ENCODE data around the gene FGF14. TPM values are rescaled to one million over a fixed set of nuclear protein-coding genes. Genes with fewer than 3 reads are reported as not detected.

Gene FGF14
- total and polyA plus RNA-seq, 2 of the 4 experiments (the other 2 are of a cell fraction), result under 0.01 TPM; not detected in 1

DNA sequence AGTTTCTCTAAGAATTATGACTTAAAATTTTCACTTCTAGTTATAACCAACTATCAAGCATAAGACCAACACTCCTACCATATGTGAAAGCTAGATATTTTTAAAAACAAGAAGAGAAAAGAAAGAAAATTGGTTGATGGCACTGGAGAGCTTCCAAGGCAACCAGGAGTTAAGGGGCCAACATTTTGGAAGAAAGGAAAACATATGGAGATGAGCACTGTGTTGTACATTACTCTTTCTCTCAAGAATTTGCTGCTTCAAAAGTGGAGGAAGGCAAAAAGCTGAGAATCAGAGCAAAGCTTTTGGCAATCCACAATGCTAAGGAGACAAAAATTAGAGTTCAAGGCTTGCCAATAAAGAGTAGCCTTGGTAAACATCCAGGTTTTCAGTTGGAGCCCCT, 503.2 kb downstream of the FGF14 start:
- dilution Hi-C loops (cut with HindIII; ENCODE audit: low sequenced_read_pairs, unreplicated experiment) (no loop called here), in situ Hi-C loops (cut with MboI; ENCODE audit: low sequenced_read_pairs) (no loop called here), intact Hi-C loops (cut with micrococcal nuclease) (no loop called here)
- no peak overlapping the region for H3K23ac ChIP-seq (ENCODE audit: low read depth, low read length)
- TF ChIP-seq SMC3 (IDR thresholded peaks at IDR 0.05; ENCODE audit: low read depth, low read length) (no peak), RAD21 (IDR thresholded peaks at IDR 0.05; ENCODE audit: low read length) (no peak), BHLHE40 (IDR thresholded peaks at IDR 0.05; ENCODE audit: low read depth, low read length) (no peak), CHD1 (IDR thresholded peaks at IDR 0.05; ENCODE audit: low read depth, low read length) (no peak), FOS (IDR thresholded peaks at IDR 0.05; ENCODE audit: low read depth, low read length) (no peak), RFX5 (IDR thresholded peaks at IDR 0.05; ENCODE audit: low read depth, low read length) (no peak), MAZ (IDR thresholded peaks at IDR 0.05; ENCODE audit: borderline replicate concordance, low read depth, low read length) (no peak), MAFK (IDR thresholded peaks at IDR 0.05; ENCODE audit: low read depth, low read length) (no peak), NFE2L2 (IDR thresholded peaks at IDR 0.05; ENCODE audit: low read depth, low read length) (no peak), CEBPB (IDR thresholded peaks at IDR 0.05; ENCODE audit: low read depth, low read length) (no peak), POLR2A (IDR thresholded peaks at IDR 0.05; ENCODE audit: low read depth, low read length) (no peak), MXI1 (IDR thresholded peaks at IDR 0.05; ENCODE audit: borderline replicate concordance, low read depth, low read length) (no peak), RCOR1 (IDR thresholded peaks at IDR 0.05; ENCODE audit: insufficient replicate concordance, low read length) (no peak)
- TF ChIP-seq, protein P1, sequence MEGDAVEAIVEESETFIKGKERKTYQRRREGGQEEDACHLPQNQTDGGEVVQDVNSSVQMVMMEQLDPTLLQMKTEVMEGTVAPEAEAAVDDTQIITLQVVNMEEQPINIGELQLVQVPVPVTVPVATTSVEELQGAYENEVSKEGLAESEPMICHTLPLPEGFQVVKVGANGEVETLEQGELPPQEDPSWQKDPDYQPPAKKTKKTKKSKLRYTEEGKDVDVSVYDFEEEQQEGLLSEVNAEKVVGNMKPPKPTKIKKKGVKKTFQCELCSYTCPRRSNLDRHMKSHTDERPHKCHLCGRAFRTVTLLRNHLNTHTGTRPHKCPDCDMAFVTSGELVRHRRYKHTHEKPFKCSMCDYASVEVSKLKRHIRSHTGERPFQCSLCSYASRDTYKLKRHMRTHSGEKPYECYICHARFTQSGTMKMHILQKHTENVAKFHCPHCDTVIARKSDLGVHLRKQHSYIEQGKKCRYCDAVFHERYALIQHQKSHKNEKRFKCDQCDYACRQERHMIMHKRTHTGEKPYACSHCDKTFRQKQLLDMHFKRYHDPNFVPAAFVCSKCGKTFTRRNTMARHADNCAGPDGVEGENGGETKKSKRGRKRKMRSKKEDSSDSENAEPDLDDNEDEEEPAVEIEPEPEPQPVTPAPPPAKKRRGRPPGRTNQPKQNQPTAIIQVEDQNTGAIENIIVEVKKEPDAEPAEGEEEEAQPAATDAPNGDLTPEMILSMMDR (conservative IDR thresholded peaks at IDR 0.05; ENCODE audit: low read depth, low read length), result no peak
- TF ChIP-seq, protein P2, sequence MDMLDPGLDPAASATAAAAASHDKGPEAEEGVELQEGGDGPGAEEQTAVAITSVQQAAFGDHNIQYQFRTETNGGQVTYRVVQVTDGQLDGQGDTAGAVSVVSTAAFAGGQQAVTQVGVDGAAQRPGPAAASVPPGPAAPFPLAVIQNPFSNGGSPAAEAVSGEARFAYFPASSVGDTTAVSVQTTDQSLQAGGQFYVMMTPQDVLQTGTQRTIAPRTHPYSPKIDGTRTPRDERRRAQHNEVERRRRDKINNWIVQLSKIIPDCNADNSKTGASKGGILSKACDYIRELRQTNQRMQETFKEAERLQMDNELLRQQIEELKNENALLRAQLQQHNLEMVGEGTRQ (IDR thresholded peaks at IDR 0.05; ENCODE audit: low read depth, low read length), result no peak
- TF ChIP-seq, protein P3, sequence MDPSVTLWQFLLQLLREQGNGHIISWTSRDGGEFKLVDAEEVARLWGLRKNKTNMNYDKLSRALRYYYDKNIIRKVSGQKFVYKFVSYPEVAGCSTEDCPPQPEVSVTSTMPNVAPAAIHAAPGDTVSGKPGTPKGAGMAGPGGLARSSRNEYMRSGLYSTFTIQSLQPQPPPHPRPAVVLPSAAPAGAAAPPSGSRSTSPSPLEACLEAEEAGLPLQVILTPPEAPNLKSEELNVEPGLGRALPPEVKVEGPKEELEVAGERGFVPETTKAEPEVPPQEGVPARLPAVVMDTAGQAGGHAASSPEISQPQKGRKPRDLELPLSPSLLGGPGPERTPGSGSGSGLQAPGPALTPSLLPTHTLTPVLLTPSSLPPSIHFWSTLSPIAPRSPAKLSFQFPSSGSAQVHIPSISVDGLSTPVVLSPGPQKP (IDR thresholded peaks at IDR 0.05; ENCODE audit: borderline replicate concordance, low read depth, low read length), result no peak
- H4K20me1 ChIP-seq (ENCODE audit: insufficient read depth, low read length), result no peaks in the 10 kb centered on the region
- ATAC-seq (ENCODE audit: low read depth), result no peak
- no peak overlapping the region for H3K4me2 ChIP-seq (ENCODE audit: low read depth, low read length)
- H2AK9ac ChIP-seq (replicated peaks; ENCODE audit: low read depth, low read length, poor library complexity), result no peak overlapping the region
- ChIA-PET POLR2A (ENCODE audit: unreplicated experiment) (no interaction called here), CTCF (no interaction called here)
- H2AK5ac ChIP-seq (ENCODE audit: low read depth, low read length), result no peak overlapping the region
- no peak overlapping the region for H2AFZ ChIP-seq (replicated peaks; ENCODE audit: low read length, poor library complexity)
- no peak overlapping the region for H3K56ac ChIP-seq (ENCODE audit: extremely low read depth, insufficient read depth, low read length)
- H3K36me3 ChIP-seq (ENCODE audit: control insufficient read depth, insufficient read depth, low read length), result no peaks in the 10 kb centered on the region
- no peak for DNase-seq
- H4K5ac ChIP-seq (ENCODE audit: low read depth, low read length), result no peak overlapping the region
- no peak overlapping the region for H3K18ac ChIP-seq (ENCODE audit: low read depth, low read length)
- no peaks in the 10 kb centered on the region for H3K9me3 ChIP-seq (ENCODE audit: control insufficient read depth, insufficient read depth, low read length)
- H3K27ac ChIP-seq (ENCODE audit: insufficient read depth, low read length), result no peak overlapping the region
- H2BK120ac ChIP-seq (ENCODE audit: low read depth, low read length), result no peak overlapping the region
- no peaks in the 10 kb centered on the region for H3K9me1 ChIP-seq (ENCODE audit: insufficient read depth, low read length)
- no peak overlapping the region for H4K8ac ChIP-seq (ENCODE audit: low read depth in 2 of 2, low read length in 2 of 2)
- no peak overlapping the region for H3K4me3 ChIP-seq (ENCODE audit: insufficient read depth, low read depth, low read length)
- no TSS peak for BruUV-seq (replicated peaks)
- no peaks in the 10 kb centered on the region for H3K79me1 ChIP-seq (ENCODE audit: low read depth in 1 of 2, low read length in 2 of 2)
- no peak overlapping the region for H3K4ac ChIP-seq (ENCODE audit: low read depth, low read length)
- H3K27me3 ChIP-seq (ENCODE audit: control insufficient read depth, insufficient read depth, low read length), result no peaks in the 10 kb centered on the region
- no peak overlapping the region for H3K9ac ChIP-seq (ENCODE audit: low read depth, low read length)
- no peak overlapping the region for H3K14ac ChIP-seq (replicated peaks; ENCODE audit: low read depth, low read length)
- H4K91ac ChIP-seq (ENCODE audit: insufficient read depth, low read depth, low read length), result no peak overlapping the region
- no peaks in the 10 kb centered on the region for H3K4me1 ChIP-seq (ENCODE audit: control insufficient read depth, insufficient read depth, low read length)
- H2BK20ac ChIP-seq (ENCODE audit: low read depth, low read length), result no peak overlapping the region
- H2BK5ac ChIP-seq (ENCODE audit: low read depth, low read length, poor library complexity, severe bottlenecking), result no peak overlapping the region
- no peak overlapping the region for H2BK15ac ChIP-seq (ENCODE audit: low read depth, low read length)

Data from IMR-90 (cell line).